Measurements from ENCODE around the gene IRS1. TPM values are rescaled to one million over a fixed set of nuclear protein-coding genes. Genes with fewer than 3 reads are reported as not detected.

IRS1 gene
- total RNA-seq, 1 experiment from 2014 or later: 15.0 TPM

GRCh38 chr2:226683196-226683595 lies 116.4 kb downstream of the IRS1 start:
- H3K79me1 ChIP-seq (ENCODE audit: insufficient read depth, low read depth, low read length, poor library complexity, severe bottlenecking): no peaks in the 10 kb centered on the region
- no peak overlapping the region for H2AK5ac ChIP-seq (ENCODE audit: insufficient read length, low read length)
- no peak overlapping the region for H3K4me3 Mint-ChIP-seq
- no peaks in the 10 kb centered on the region; the same call in 1 of the 2 replicates for H3K27me3 Mint-ChIP-seq (ENCODE audit: low read depth)
- no peak overlapping the region for H2BK12ac ChIP-seq (ENCODE audit: insufficient read length, low read depth, low read length)
- no CpG with 5 or more reads among the region's 2 CpGs for WGBS (ENCODE audit: extremely low coverage, insufficient read length, low lambda C conversion rate)
- no peak overlapping the region for H4K91ac ChIP-seq (ENCODE audit: insufficient read length, low read depth, low read length)
- H3K23ac ChIP-seq (ENCODE audit: insufficient read length, low read depth, low read length): no peak overlapping the region
- no peak overlapping the region for H2BK15ac ChIP-seq (ENCODE audit: low read depth, low read length)
- H3K79me2 ChIP-seq (ENCODE audit: insufficient read depth, low read length): no peaks in the 10 kb centered on the region
- no peaks in the 10 kb centered on the region for H3K27me3 ChIP-seq (ENCODE audit: insufficient read depth, low read length)
- no peak overlapping the region for H2AFZ ChIP-seq (ENCODE audit: low read length)
- H4K5ac ChIP-seq (ENCODE audit: insufficient read length, low read depth, low read length): no peak overlapping the region
- no peak overlapping the region for H2BK120ac ChIP-seq (ENCODE audit: low read depth, low read length, poor library complexity, severe bottlenecking)
- no peak overlapping the region for H3K27ac ChIP-seq (ENCODE audit: insufficient read length, low read depth, low read length)
- H3K4me1 ChIP-seq (ENCODE audit: insufficient read depth, low read length): no peaks in the 10 kb centered on the region
- H3K4me2 ChIP-seq (ENCODE audit: insufficient read depth, insufficient read length, low read length): no peak overlapping the region
- no peaks in the 10 kb centered on the region for H3K23me2 ChIP-seq (ENCODE audit: insufficient read length, low read depth, low read length, poor library complexity, severe bottlenecking)
- H2BK20ac ChIP-seq (ENCODE audit: low read depth, low read length, poor library complexity, severe bottlenecking): no peak overlapping the region
- no peak overlapping the region for H3K27ac Mint-ChIP-seq
- H3K18ac ChIP-seq (ENCODE audit: insufficient read length, low read depth, low read length): no peak overlapping the region
- H4K20me1 ChIP-seq (ENCODE audit: control insufficient read depth, insufficient read depth, insufficient read length): no peaks in the 10 kb centered on the region
- no peak for TF ChIP-seq CTCF (conservative IDR thresholded peaks at IDR 0.05)
- H3K4ac ChIP-seq (ENCODE audit: low read depth, low read length): no peak overlapping the region
- no peaks in the 10 kb centered on the region for H3K9me3 Mint-ChIP-seq
- peaks cover 4 to 5% of the 10 kb centered on the region in 2 experiments for H3K4me1 Mint-ChIP-seq
- no peak overlapping the region for H2BK5ac ChIP-seq (ENCODE audit: insufficient read length, low read length)
- no peak overlapping the region for H3K56ac ChIP-seq (ENCODE audit: insufficient read length, low read depth, low read length)
- no peak overlapping the region for H3K9ac ChIP-seq (ENCODE audit: extremely low read depth, insufficient read length, low read length)
- no peak overlapping the region for H4K8ac ChIP-seq (replicated peaks; ENCODE audit: insufficient read length, low read depth, low read length)
- no peaks in the 10 kb centered on the region for H3K36me3 Mint-ChIP-seq (ENCODE audit: insufficient read depth in 1 of 3, low read depth in 3 of 3)
- no peaks in the 10 kb centered on the region for H3K9me3 ChIP-seq (ENCODE audit: control insufficient read depth, low read depth, low read length)
- H3K14ac ChIP-seq (ENCODE audit: insufficient read depth, low read length): no peak overlapping the region
- H3T11ph ChIP-seq (ENCODE audit: low read length): no peak overlapping the region
- no peak for DNase-seq

Other genes starting within 250 kb of the IRS1 start
- 23.0 and 24.9 TPM in 2 replicates for gene RHBDD1, start 36.2 kb upstream of the IRS1 start, total RNA-seq (2021)

Data from H9 (cell line).